IMR-90 (cell line): ENCODE results near the gene ABCA10. TPM values are rescaled to one million over a fixed set of nuclear protein-coding genes. Genes with fewer than 3 reads are reported as not detected.
A peak's percentile ranks its signal among the peaks of the same experiment; 100 is the strongest.

Experiments
- ATAC-seq: fragments of 200-7000 bp; cut with Tn5 transposase; 2 replicates; pipeline ENCODE4 v1.9.1; 2020; ENCODE audit warnings: low read depth, mild to moderate bottlenecking, moderate library complexity
- BruUV-seq: library from RNA; stranded (reverse); fragments of 400-500 nt; replicated peaks from 2 replicates; lab custom pipeline; 2021; lab: Mats Ljungman, UMichigan
- CTCF ChIA-PET: fragments of 300-600 bp; formaldehyde crosslinking; extraction: SDS; loops from one replicate; lab custom pipeline; 2021; ENCODE audit warnings: antibody characterized with exemption; lab: Yijun Ruan, JAX
- POLR2A ChIA-PET: fragments of 300-600 bp; sonication (Branson Sonifier 250); formaldehyde crosslinking; loops from one replicate; lab custom pipeline; 2022; ENCODE audit warnings: antibody characterized with exemption; ENCODE audit not compliant: unreplicated experiment; lab: Charles Lee
- DNase-seq: peaks from one replicate; pipeline ENCODE4 v3.0.0; 2013
- H2AFZ ChIP-seq: replicated peaks from 2 replicates; pipeline ENCODE3; 2013; ENCODE audit warnings: low read length, mild to moderate bottlenecking; ENCODE audit not compliant: poor library complexity
- H2AK5ac ChIP-seq: 2 replicates; pipeline ENCODE4 v1.6.1; 2013; ENCODE audit warnings: low read depth, low read length, inconsistent platforms
- H2AK9ac ChIP-seq: replicated peaks from 2 replicates; pipeline ENCODE3; 2013; ENCODE audit warnings: mild to moderate bottlenecking, low read depth, low read length, moderate library complexity; ENCODE audit not compliant: poor library complexity
- H2BK120ac ChIP-seq: 2 replicates; pipeline ENCODE4 v1.6.1; 2013; ENCODE audit warnings: low read depth, low read length, inconsistent platforms
- H2BK15ac ChIP-seq: 3 replicates; pipeline ENCODE4 v1.6.1; 2013; ENCODE audit warnings: low read depth, low read length, inconsistent platforms
- H2BK20ac ChIP-seq: 2 replicates; pipeline ENCODE4 v1.6.1; 2013; ENCODE audit warnings: low read depth, mild to moderate bottlenecking, inconsistent platforms, low read length, moderate library complexity
- H2BK5ac ChIP-seq: 2 replicates; pipeline ENCODE4 v1.6.1; 2013; ENCODE audit warnings: mild to moderate bottlenecking, low read depth, low read length, inconsistent platforms; ENCODE audit not compliant: poor library complexity, severe bottlenecking
- H3K14ac ChIP-seq: replicated peaks from 2 replicates; pipeline ENCODE4 v1.6.1; 2013; ENCODE audit warnings: low read depth, low read length, inconsistent platforms
- H3K18ac ChIP-seq: 2 replicates; pipeline ENCODE4 v1.6.1; 2013; ENCODE audit warnings: low read depth, low read length, control low read depth
- H3K23ac ChIP-seq: 2 replicates; pipeline ENCODE4 v1.6.1; 2013; ENCODE audit warnings: low read depth, low read length, inconsistent platforms
- H3K27ac ChIP-seq: 2 replicates; pipeline ENCODE4 v1.5.1; 2013; ENCODE audit warnings: mild to moderate bottlenecking, control low read depth, low read length; ENCODE audit not compliant: insufficient read depth
- H3K27me3 ChIP-seq: 2 replicates; pipeline ENCODE4 v1.6.1; 2013; ENCODE audit warnings: low read length; ENCODE audit not compliant: control insufficient read depth, insufficient read depth
- H3K36me3 ChIP-seq: 2 replicates; pipeline ENCODE4 v1.6.1; 2013; ENCODE audit warnings: low read length, mixed read lengths; ENCODE audit not compliant: control insufficient read depth, insufficient read depth
- H3K4ac ChIP-seq: 2 replicates; pipeline ENCODE4 v1.6.1; 2013; ENCODE audit warnings: low read depth, low read length, inconsistent platforms
- H3K4me1 ChIP-seq: 2 replicates; pipeline ENCODE4 v1.6.1; 2013; ENCODE audit warnings: low read length, mixed read lengths; ENCODE audit not compliant: control insufficient read depth, insufficient read depth
- H3K4me2 ChIP-seq: 2 replicates; pipeline ENCODE4 v1.6.1; 2013; ENCODE audit warnings: low read depth, mild to moderate bottlenecking, control low read depth, low read length, moderate library complexity
- H3K4me3 ChIP-seq: 2 replicates; pipeline ENCODE4 v1.5.1; 2013; ENCODE audit warnings: low read depth, mild to moderate bottlenecking, control low read depth, low read length, moderate library complexity; ENCODE audit not compliant: insufficient read depth
- H3K56ac ChIP-seq: 2 replicates; pipeline ENCODE4 v1.6.1; 2013; ENCODE audit warnings: low read length, inconsistent platforms; ENCODE audit not compliant: insufficient read depth; ENCODE audit errors: extremely low read depth
- H3K79me1 ChIP-seq, 2 experiments: 2 replicates each; pipeline ENCODE4 v1.6.1; 2013; ENCODE audit warnings: low read length in 2 of 2, inconsistent platforms in 1 of 2, low read depth in 1 of 2
- H3K9ac ChIP-seq: 2 replicates; pipeline ENCODE4 v1.6.1; 2013; ENCODE audit warnings: low read depth, low read length, control low read depth
- H3K9me1 ChIP-seq: 2 replicates; pipeline ENCODE4 v1.6.1; 2013; ENCODE audit warnings: low read length, inconsistent platforms; ENCODE audit not compliant: insufficient read depth
- H3K9me3 ChIP-seq: 2 replicates; pipeline ENCODE4 v1.6.1; 2013; ENCODE audit warnings: low read length; ENCODE audit not compliant: control insufficient read depth, insufficient read depth
- H4K20me1 ChIP-seq: 2 replicates; pipeline ENCODE4 v1.6.1; 2013; ENCODE audit warnings: low read length, inconsistent platforms; ENCODE audit not compliant: insufficient read depth
- H4K5ac ChIP-seq: 2 replicates; pipeline ENCODE4 v1.6.1; 2013; ENCODE audit warnings: mild to moderate bottlenecking, low read depth, low read length, control low read depth
- H4K8ac ChIP-seq, 2 experiments: 2 replicates each; pipeline ENCODE4 v1.6.1; 2013; ENCODE audit warnings: low read depth in 2 of 2, low read length in 2 of 2, control low read depth in 1 of 2, inconsistent platforms in 1 of 2
- H4K91ac ChIP-seq: 2 replicates; pipeline ENCODE4 v1.6.1; 2013; ENCODE audit warnings: low read depth, low read length, inconsistent platforms; ENCODE audit not compliant: insufficient read depth
- CEBPB ChIP-seq: IDR thresholded peaks from 2 replicates; pipeline ENCODE4 v1.6.1; 2012; ENCODE audit warnings: low read depth, low read length, improper control_type of control experiment
- NFE2L2 ChIP-seq: fragments of 150-350 bp; IDR thresholded peaks from 2 replicates; pipeline ENCODE4 v1.6.1; 2016; ENCODE audit warnings: low read depth, mild to moderate bottlenecking, low read length
- RAD21 ChIP-seq: IDR thresholded peaks from 2 replicates; pipeline ENCODE4 v1.6.1; 2012; ENCODE audit warnings: low read length, improper control_type of control experiment
- RCOR1 ChIP-seq: IDR thresholded peaks from 2 replicates; pipeline ENCODE4 v1.6.1; 2012; ENCODE audit warnings: mild to moderate bottlenecking, low read length, improper control_type of control experiment; ENCODE audit not compliant: insufficient replicate concordance
- SMC3 ChIP-seq: fragments of 150-350 bp; IDR thresholded peaks from 2 replicates; pipeline ENCODE4 v1.6.1; 2016; ENCODE audit warnings: low read depth, mild to moderate bottlenecking, antibody characterized with exemption, low read length, moderate library complexity
- WGBS, 2 experiments: methylation state at CpG; one replicate each; pipeline versions ENCODE4 v1.1.5 to v1.1.7; 2013; ENCODE audit warnings: missing lambda C conversion rate in 2 of 2; ENCODE audit not compliant: insufficient read length in 1 of 2; ENCODE audit errors: extremely low coverage in 2 of 2; 5-methylcytosine and 5-hydroxymethylcytosine counted together
- dilution Hi-C: fragments of 300-500 bp; cut with HindIII; formaldehyde crosslinking; loops from one replicate; pipeline ENCODE4 v1.14.3; 2018; ENCODE audit warnings: low sequenced_read_pairs; ENCODE audit not compliant: unreplicated experiment
- in situ Hi-C: fragments of 300-500 bp; cut with MboI; formaldehyde crosslinking; loops from 3 replicates; pipeline ENCODE4 v1.14.3; 2019; ENCODE audit warnings: low sequenced_read_pairs, inconsistent platforms, mixed read lengths
- intact Hi-C: fragments of 100-400 bp; cut with micrococcal nuclease; formaldehyde crosslinking; loops from 2 replicates; pipeline ENCODE4 v1.10.0; 2022
- polyA plus RNA-seq, 3 experiments: library from polyadenylated mRNA; depleted of rRNA; stranded (reverse); fragments of >200 nt; gene quantifications; 2 replicates each; pipeline ENCODE4 v1.2.3, GENCODE V29; 2012; ENCODE audit warnings: low replicate concordance in 1 of 3
- total RNA-seq: library from RNA; depleted of rRNA; stranded (reverse); fragments of >200 nt; gene quantifications from 2 replicates; pipeline ENCODE4 v1.2.3, GENCODE V29; 2012
- TF ChIP-seq, protein P1 (sequence below): conservative IDR thresholded peaks from 2 replicates; pipeline ENCODE4 v1.5.1; 2012; ENCODE audit warnings: mild to moderate bottlenecking, low read depth, low read length, improper control_type of control experiment
- TF ChIP-seq, protein P2 (sequence below): fragments of 150-350 bp; IDR thresholded peaks from 2 replicates; pipeline ENCODE4 v1.6.1; 2017; ENCODE audit warnings: mild to moderate bottlenecking, antibody characterized with exemption, low read length, low read depth

ABCA10 gene
- total and polyA plus RNA-seq, 2 of the 4 experiments (the other 2 are of a cell fraction), result under 0.01 to 0.03 TPM

DNA sequence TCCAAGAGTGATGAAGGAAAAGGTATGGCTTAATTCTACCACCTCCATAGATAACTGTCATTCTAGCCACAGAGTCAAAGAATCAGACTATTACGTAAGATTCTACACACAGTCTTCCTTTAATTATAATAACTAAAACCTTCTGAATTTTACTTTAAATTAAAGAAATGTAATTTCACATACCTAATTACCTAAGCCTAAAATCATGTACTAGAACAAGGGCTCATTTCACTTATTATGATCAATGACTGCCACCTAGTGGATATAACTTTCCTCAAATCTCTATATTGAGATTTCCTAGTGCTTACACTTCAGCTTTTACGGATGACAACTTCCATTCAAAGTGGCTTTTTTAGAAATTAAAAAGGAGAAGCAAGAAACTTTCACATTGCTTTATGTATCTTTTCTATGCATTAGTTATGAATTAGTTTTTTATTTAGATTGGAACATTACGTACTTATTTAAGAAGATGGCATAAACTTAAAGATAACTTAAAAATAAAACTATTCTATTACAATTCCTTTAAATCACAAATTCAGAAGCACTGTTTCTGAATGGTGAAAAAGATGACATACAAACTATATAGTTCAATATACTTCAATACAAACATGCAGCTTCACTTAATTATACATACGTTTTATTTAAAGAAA, 18.2 kb upstream of the ABCA10 start:
- H3K27ac ChIP-seq, result no peak overlapping the region
- no peaks in the 10 kb centered on the region for H4K20me1 ChIP-seq
- no peak overlapping the region for H2BK5ac ChIP-seq
- CTCF ChIA-PET, result interaction anchor here (0.5 to 1.6 kb wide), 6 partner anchors 9 to 475 kb away, joined by 3 to 4 read pairs (median 3); no protein-coding TSS in a partner anchor
- H3K4me2 ChIP-seq, result no peak overlapping the region
- no peak overlapping the region for H2AK5ac ChIP-seq
- H4K91ac ChIP-seq, result no peak overlapping the region
- H4K8ac ChIP-seq, result no peak overlapping the region
- H3K18ac ChIP-seq, result no peak overlapping the region
- no peaks in the 10 kb centered on the region for H3K27me3 ChIP-seq
- H3K9ac ChIP-seq, result no peak overlapping the region
- no peak overlapping the region for H2BK20ac ChIP-seq
- intact Hi-C loops, result loop anchor here (5.0 to 10.0 kb wide), 2 partner anchors 275 to 782 kb away; no protein-coding TSS in a partner anchor
- no peak overlapping the region for H2BK120ac ChIP-seq
- H3K4me3 ChIP-seq, result no peak overlapping the region
- no peak overlapping the region for H2BK15ac ChIP-seq
- TF ChIP-seq SMC3 (peak; percentile 41; the same call in 1 of the 2 replicates), RCOR1 (no peak), CEBPB (peak; percentile 59; the same call in 1 of the 2 replicates), RAD21 (peak; percentile 58), NFE2L2 (no peak)
- TF ChIP-seq, protein P1, sequence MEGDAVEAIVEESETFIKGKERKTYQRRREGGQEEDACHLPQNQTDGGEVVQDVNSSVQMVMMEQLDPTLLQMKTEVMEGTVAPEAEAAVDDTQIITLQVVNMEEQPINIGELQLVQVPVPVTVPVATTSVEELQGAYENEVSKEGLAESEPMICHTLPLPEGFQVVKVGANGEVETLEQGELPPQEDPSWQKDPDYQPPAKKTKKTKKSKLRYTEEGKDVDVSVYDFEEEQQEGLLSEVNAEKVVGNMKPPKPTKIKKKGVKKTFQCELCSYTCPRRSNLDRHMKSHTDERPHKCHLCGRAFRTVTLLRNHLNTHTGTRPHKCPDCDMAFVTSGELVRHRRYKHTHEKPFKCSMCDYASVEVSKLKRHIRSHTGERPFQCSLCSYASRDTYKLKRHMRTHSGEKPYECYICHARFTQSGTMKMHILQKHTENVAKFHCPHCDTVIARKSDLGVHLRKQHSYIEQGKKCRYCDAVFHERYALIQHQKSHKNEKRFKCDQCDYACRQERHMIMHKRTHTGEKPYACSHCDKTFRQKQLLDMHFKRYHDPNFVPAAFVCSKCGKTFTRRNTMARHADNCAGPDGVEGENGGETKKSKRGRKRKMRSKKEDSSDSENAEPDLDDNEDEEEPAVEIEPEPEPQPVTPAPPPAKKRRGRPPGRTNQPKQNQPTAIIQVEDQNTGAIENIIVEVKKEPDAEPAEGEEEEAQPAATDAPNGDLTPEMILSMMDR, result peak; percentile 62
- TF ChIP-seq, protein P2, sequence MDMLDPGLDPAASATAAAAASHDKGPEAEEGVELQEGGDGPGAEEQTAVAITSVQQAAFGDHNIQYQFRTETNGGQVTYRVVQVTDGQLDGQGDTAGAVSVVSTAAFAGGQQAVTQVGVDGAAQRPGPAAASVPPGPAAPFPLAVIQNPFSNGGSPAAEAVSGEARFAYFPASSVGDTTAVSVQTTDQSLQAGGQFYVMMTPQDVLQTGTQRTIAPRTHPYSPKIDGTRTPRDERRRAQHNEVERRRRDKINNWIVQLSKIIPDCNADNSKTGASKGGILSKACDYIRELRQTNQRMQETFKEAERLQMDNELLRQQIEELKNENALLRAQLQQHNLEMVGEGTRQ, result no peak
- no peaks in the 10 kb centered on the region for H3K4me1 ChIP-seq
- no peak overlapping the region for H2AK9ac ChIP-seq
- no peaks in the 10 kb centered on the region for H3K9me1 ChIP-seq
- in situ Hi-C loops, result loop anchor here (10.0 kb wide), 1 partner anchor 712 kb away; no protein-coding TSS in a partner anchor
- no peaks in the 10 kb centered on the region for H3K79me1 ChIP-seq
- no peak overlapping the region for H3K4ac ChIP-seq
- H2AFZ ChIP-seq, result no peak overlapping the region
- no CpG with 5 or more reads among the region's 4 CpGs for WGBS, 2 experiments
- no TSS peak for BruUV-seq
- no peak overlapping the region for H3K56ac ChIP-seq
- no peak overlapping the region for H3K23ac ChIP-seq
- H3K9me3 ChIP-seq, result no peaks in the 10 kb centered on the region
- peak; percentile 75 for ATAC-seq
- no peak overlapping the region for H4K5ac ChIP-seq
- no peaks in the 10 kb centered on the region for H3K36me3 ChIP-seq
- POLR2A ChIA-PET, result no interaction called here
- dilution Hi-C loops, result no loop called here
- DNase-seq, result peak; percentile 55
- no peak overlapping the region for H3K14ac ChIP-seq
